WERI-Rb-1 (cell line): ENCODE data around the gene BAZ2A.

Source experiments
- DNase-seq: peaks from one replicate; pipeline ENCODE4 v3.0.0-alpha.2; 2020
- H3K27ac ChIP-seq: fragments of 250-450 bp; sonication (Bioruptor Pico); 2 replicates; pipeline ENCODE4 v1.5.1; 2020; ENCODE audit warnings: mild to moderate bottlenecking, moderate library complexity
- H3K27me3 ChIP-seq: fragments of 250-450 bp; sonication (Bioruptor Pico); 2 replicates; pipeline ENCODE4 v1.5.1; 2021; ENCODE audit warnings: mild to moderate bottlenecking, low read depth, moderate library complexity; ENCODE audit not compliant: insufficient read depth, severe bottlenecking
- H3K36me3 ChIP-seq: fragments of 250-450 bp; sonication (Bioruptor Pico); 2 replicates; pipeline ENCODE4 v1.5.1; 2020; ENCODE audit warnings: mild to moderate bottlenecking, moderate library complexity
- H3K4me3 ChIP-seq: 2 replicates; pipeline ENCODE4 v1.5.1; 2011; ENCODE audit warnings: low read depth, mild to moderate bottlenecking, control low read depth, low read length
- H3K9me3 ChIP-seq: fragments of 250-450 bp; sonication (Bioruptor Pico); 2 replicates; pipeline ENCODE4 v1.5.1; 2021; ENCODE audit warnings: mild to moderate bottlenecking, moderate library complexity; ENCODE audit not compliant: severe bottlenecking
- CTCF ChIP-seq: IDR thresholded peaks from 2 replicates; pipeline ENCODE4 v1.5.1; 2011; ENCODE audit warnings: low read depth, mild to moderate bottlenecking, control low read depth, inconsistent platforms, low read length

The BAZ2A gene

GRCh38 chr12:56633468-56634241, 3.5 kb upstream of the BAZ2A start:
- Histone ChIP-seq H3K27ac (peak overlapping the region; percentile 97), H3K9me3 (no peaks in the 10 kb centered on the region), H3K4me3 (peak overlapping the region; percentile 80), H3K36me3 (peaks cover 19% of the 10 kb centered on the region), H3K27me3 (no peaks in the 10 kb centered on the region)
- peak; percentile 26 for DNase-seq
- no peak for TF ChIP-seq CTCF

DNA sequence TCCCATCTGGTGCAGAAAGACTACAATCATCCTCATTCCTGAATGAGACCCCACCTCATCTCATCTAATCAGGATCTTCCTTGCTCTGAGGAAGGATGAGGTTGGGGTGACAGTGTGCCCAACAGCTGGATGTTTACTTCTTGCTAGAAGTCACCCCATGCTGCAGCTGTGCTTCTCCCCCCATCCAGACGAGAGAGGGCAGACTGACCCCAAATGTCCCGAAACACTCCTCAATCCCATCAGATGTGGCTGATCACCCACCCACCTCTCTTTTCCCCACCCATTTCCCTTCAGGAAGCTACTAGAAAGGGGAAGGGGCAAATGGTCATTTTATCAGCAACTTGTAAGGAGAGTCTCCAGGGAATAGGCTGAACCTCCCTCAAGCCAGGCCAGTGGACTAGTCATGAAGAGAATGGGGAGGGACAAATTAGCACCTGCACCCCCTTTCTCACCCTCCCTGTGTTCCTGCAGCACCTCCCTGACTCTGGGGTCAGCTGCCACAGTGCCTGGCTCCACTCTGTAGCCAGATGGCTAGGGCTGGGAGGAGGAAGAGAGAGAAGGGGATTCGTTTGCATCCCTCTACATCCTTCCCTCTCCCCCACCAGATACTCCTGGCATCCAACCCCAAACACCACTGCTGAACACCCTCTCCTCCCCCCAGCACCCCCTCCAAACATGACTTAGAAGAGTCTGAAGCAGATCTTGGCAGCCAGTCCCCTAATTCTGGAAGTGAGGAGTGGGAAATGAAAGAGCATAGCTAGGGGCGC, 2.8 kb upstream of the BAZ2A start:
- Histone ChIP-seq H3K9me3 (no peaks in the 10 kb centered on the region), H3K27ac (peak overlapping the region; percentile 97), H3K4me3 (peak overlapping the region; percentile 41), H3K27me3 (no peaks in the 10 kb centered on the region), H3K36me3 (peaks cover 11% of the 10 kb centered on the region)
- no peak for TF ChIP-seq CTCF
- DNase-seq = no peak

GRCh38 chr12:56631790-56632700, 1.9 kb upstream of the BAZ2A start:
- Histone ChIP-seq H3K36me3 (peaks cover 7% of the 10 kb centered on the region), H3K4me3 (peak overlapping the region; percentile 41), H3K27ac (peak overlapping the region; percentile 97), H3K27me3 (no peaks in the 10 kb centered on the region), H3K9me3 (no peaks in the 10 kb centered on the region)
- TF ChIP-seq CTCF = no peak
- DNase-seq = peak; percentile 82

GRCh38 chr12:56629459-56630179, 507 bp downstream of the BAZ2A start:
- no peaks in the 10 kb centered on the region for H3K9me3 ChIP-seq
- H3K27me3 ChIP-seq = no peaks in the 10 kb centered on the region
- no peak for DNase-seq
- H3K27ac ChIP-seq = peak overlapping the region; percentile 97
- TF ChIP-seq CTCF = no peak
- H3K4me3 ChIP-seq = peak overlapping the region; percentile 93
- peaks cover 21% of the 10 kb centered on the region for H3K36me3 ChIP-seq
